HG03060 (cell line): ENCODE results near the gene SLC25A40.
"Not testable (repeated sequence)": the region's sequence is repeated elsewhere in the genome, so short reads cannot be mapped to it uniquely, and the experiment has no call there.

Experiments
- ATAC-seq: cut with Tn5 transposase; IDR thresholded peaks from one replicate; pipeline ENCODE4 v1.9.1; 2021; ENCODE audit warnings: low read depth, moderate number of reproducible peaks; ENCODE audit not compliant: unreplicated experiment

SLC25A40 gene

GRCh38 chr7:87873328-87873727, 2.8 kb downstream of the SLC25A40 start:
- ATAC-seq, result not testable (repeated sequence)

- ATAC-seq, result no peak
Measured at GRCh38 chr7:87872346-87872745, 3.8 kb downstream of the SLC25A40 start.

DNA sequence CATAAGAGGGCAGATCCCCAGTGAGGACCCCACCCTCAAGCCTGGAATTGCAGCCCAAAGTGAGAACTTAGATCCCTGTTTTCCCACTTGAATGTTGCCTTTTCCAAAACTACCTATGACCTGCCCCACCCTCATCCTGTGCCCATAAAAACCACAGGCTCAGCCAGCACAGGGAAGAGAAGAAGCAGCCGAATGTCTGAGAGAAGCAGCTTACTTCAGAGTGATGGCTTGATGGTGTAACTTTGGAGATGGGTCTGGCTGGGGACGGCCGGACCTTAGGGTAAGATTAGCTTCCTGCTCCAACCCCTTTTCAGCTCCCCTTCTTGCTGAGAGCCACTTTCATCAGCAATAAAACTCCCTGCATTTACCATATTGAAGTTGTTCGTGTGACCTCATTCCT, 5.7 kb downstream of the SLC25A40 start:
- ATAC-seq, result no peak

- not testable (repeated sequence) for ATAC-seq
Measured at GRCh38 chr7:87866533-87866932, 9.6 kb downstream of the SLC25A40 start.

DNA sequence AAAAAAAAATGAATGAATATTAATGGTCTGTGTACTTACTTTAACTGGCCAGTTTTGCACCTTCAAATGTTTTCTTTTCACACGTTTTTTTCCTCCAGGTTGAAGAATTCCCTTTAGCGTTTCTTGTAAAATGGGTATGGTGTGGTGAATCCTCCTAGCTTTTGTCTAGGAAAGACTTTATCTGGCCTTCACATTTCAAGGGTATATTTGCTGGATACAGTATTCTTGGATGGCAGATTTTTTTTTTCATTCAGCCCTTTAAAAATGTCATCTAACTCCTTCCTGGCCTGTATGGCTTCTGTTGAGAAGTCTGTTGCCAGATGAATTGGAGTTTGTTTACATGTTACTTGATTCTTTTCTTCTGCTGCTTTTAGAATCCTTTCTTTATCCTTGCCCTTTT, 10.1 kb downstream of the SLC25A40 start:
- ATAC-seq, result no peak

GRCh38 chr7:87858417-87859100, 17.6 kb downstream of the SLC25A40 start:
- ATAC-seq, result no peak

DNA sequence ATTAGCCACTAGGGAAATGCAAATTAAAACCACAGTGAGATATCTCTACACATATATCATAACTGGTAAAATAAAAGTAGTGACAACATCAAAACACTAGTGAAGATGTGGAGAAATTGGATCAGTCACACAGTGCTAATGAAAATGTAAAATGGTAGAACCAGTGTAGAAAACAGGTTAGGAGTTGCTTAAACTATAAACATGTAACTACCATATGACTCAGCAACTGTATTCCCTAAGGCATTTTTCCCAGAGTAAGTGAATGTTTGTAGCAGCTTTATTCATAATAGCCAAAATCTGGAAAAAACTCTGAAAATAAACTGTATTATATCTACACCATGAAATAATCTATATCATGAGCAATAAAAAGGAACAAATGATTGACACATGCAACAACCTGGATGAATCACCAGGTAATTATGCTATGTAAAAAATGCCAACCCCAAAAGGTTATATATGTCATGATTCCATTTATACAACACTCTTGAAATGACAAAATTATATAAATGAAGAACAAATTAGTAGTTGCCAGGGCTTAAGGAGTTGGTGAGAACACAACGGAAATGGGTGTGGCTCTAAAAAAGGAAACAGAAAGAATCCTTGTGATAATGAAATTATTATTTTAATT, 22.8 kb downstream of the SLC25A40 start:
- no peak for ATAC-seq

DNA sequence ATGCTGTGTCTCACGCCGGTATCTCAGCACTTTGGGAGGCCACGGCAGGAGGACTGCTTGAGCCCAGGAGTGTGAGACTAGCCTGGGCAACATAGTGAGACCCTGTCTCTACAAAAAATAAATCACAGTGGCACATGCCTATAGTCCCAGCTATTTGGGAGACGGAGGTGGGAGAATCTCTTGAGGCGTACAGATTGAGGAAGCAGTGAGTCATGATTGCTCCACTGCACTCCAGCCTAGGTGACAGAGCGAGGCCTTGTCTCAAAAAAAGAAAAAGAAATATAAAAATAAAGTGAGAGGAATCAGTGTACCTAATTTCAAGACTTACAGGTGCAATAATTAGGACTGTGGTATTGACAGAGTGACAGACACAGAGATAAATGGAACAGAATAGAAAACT, 23.9 kb downstream of the SLC25A40 start:
- ATAC-seq, result no peak

GRCh38 chr7:87850836-87851593, 25.1 kb downstream of the SLC25A40 start:
- no peak for ATAC-seq

DNA sequence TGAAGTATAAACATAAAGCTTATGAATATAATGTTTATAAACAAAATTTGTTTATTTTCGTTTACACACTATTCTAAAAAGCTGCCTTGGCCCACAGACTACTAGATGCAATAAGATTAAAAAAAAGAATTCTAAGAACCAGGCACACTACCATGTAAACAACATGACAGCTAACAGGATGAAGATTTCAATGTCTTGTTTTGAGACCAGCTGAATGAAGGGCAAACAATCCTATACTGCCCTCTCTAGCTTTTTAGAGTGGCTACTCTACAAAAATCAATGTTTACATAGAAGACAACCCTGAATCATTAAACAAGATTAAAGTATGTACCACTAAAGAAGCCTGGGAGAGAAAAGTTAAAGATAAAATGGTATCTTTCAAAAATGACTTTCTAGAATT, 38.6 kb downstream of the SLC25A40 start:
- ATAC-seq, result no peak

DNA sequence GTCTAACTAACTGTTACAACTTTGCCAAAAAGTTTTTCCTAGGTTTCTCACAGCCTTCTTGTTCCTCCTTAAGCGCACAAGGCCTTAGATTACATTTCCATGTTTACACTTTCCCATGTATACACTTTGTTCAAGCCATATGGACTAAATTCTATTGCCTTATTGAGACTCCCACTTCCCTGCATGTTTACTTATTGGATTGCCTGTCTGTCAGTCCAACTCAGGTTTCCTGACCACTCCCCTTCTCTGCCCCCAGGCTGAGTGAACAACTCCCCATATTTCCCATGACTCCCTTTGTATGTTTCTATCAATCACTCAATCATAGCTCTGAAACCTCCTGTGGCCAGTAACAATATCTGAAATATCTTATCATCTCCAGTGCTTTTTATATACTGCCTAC, 43.0 kb downstream of the SLC25A40 start:
- no peak for ATAC-seq

DNA sequence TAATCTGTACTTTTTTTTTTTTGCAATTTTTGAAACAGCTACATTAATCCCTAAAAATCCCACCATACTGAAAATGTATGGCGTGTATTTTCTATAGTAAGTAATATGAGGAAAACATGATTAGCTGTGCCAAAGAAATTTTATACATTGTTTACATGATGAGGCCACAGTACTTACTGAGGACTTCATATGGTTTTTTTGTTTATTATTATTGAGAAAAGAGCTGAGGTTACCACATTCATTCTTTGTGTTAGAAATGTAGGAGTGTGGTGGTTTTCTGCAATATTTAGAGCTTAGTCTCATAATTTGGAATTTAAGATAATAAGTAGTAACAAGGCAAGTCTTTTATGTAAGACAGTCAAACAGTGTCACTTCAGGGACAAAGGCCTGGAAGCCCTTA, 45.1 kb downstream of the SLC25A40 start:
- no peak for ATAC-seq

DNA sequence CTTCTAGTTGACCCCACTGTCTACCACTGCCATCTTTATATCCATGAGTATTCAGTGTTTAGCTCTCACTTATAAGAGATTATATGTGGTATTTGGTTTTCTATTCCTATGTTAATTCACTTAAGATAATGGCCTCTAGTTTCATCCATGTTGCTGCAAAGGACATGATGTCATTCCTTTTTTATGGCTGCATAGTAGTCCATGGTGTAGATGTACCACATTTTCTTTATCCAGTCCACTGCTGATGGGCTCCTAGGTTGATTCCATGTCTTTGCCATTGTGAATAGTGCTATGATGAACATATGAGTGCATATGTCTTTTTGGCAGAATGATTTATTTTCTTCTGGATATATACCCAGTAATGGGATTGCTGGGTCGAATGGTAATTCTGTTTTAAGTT, 47.8 kb downstream of the SLC25A40 start:
- ATAC-seq, result not testable (repeated sequence)

DNA sequence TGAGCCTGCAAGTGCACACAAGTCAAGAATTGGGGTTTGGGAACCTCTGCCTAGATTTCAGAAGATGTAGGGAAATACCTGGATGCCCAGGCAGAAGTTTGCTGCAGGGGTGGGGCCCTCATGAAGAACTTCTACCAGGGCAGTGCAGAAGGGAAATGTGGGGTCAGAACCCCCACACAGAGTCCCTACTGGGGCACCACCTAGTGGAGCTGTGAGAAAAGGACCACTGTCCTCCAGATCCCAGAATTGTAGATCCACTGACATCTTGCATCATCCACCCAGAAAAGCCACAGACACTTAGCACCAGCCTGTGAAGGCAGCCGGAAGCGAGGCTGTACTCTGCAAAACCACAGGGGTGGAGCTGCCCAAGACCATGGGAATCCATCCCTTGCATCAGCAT, 50.8 kb downstream of the SLC25A40 start:
- ATAC-seq, result not testable (repeated sequence)

DNA sequence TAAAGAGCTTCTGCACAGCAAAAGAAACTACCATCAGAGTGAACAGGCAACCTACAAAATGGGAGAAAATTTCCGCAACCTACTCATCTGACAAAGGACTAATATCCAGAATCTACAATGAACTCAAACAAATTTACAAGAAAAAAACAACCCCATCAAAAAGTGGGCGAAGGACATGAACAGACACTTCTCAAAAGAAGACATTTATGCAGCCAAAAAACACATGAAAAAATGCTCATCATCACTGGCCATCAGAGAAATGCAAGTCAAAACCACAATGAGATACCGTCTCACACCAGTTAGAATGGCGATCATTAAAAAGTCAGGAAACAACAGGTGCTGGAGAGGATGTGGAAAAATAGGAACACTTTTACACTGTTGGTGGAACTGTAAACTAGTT, 54.1 kb downstream of the SLC25A40 start:
- not testable (repeated sequence) for ATAC-seq

DNA sequence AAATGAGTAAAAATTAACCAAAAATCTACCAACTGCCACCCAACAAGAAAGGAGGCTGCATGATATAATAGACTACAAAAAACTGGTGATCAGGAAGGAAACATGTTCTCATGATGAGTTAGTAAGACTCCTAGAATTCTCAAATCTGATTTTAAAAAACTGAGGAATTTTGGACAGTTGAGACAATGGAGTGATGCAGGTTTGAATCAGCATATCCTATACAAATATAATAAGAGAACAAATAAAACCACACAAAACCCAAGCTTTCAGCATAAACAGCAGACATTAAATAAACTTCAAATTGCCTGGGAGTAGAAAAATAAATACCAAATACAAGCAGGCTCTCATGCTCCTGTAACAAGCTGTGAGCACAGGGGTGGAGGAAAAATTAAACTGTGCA, 57.8 kb downstream of the SLC25A40 start:
- no peak for ATAC-seq

DNA sequence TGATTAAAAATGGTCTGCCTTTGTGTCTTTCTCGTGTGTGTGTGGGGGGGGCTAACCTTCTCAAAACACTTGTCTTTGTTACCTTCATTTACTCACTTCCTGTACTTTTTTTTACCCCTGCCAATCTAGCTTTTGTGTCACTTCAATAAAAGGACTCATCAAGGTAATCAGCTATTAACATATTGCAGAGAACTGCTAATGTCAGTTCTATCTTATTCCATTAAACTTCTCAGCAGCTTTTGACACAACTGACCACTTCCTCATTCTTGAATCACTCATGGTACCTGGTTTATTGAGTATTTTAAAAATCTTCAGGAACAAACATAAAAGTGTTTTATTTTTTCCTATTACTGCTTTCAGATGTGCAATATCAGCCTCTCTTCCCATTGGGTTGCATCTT, 59.8 kb downstream of the SLC25A40 start:
- ATAC-seq, result no peak

GRCh38 chr7:87810726-87811125, 65.4 kb downstream of the SLC25A40 start:
- no peak for ATAC-seq

DNA sequence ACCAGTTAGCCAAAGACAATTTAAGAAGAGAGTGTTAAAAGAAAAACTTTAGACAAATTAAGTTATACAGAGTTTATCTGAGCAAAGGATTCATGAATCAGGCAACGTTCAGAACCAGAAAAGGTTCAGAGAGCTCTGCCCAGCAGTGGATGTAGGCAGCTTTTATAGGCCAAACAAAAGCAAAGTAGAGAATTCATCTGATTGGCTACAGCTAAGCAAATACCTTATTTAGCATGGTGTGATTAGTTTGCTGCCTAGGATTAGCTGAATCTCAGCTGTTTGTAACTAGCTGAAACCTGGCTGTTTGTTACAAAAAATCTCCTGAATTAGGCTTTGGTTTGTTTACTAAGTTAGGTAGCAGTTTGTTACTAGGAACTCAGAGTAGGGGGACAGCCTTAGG, 66.0 kb downstream of the SLC25A40 start:
- no peak for ATAC-seq

GRCh38 chr7:87806150-87806549, 70.0 kb downstream of the SLC25A40 start:
- no peak for ATAC-seq

- peak; percentile 87 for ATAC-seq
Measured at GRCh38 chr7:87797798-87798403, 78.3 kb downstream of the SLC25A40 start.
